K562 (cell line): ENCODE measurements around the gene MTA2. TPM values are rescaled to one million over a fixed set of nuclear protein-coding genes. Genes with fewer than 3 reads are reported as not detected.

Source experiments
- CBX1 ChIP-seq: sonication (generic); IDR thresholded peaks from 2 replicates; pipeline ENCODE4 v1.6.1; 2016; ENCODE audit warnings: antibody characterized with exemption, low read depth, mild to moderate bottlenecking
- GATA2 ChIP-seq: sonication (generic); formaldehyde crosslinking; IDR thresholded peaks from 2 replicates; pipeline ENCODE4 v1.4.0; 2020; ENCODE audit warnings: mild to moderate bottlenecking, missing genetic modification reagents
- HNRNPK ChIP-seq: fragments of 200-400 bp; formaldehyde crosslinking; IDR thresholded peaks from one replicate; pipeline ENCODE4 v1.6.1; 2018; ENCODE audit warnings: mild to moderate bottlenecking, low read depth, low read length; ENCODE audit not compliant: poor library complexity, severe bottlenecking
- ILK ChIP-seq: fragments of 450-650 bp; IDR thresholded peaks from 2 replicates; pipeline ENCODE4 v1.6.1; 2016; ENCODE audit warnings: missing genetic modification characterization, low read depth, mild to moderate bottlenecking, missing compliant biosample characterization, moderate library complexity, borderline replicate concordance
- KDM1A ChIP-seq, 2 experiments: fragments of 450-650 bp; IDR thresholded peaks; 2 replicates each; pipeline ENCODE4 v1.6.1; 2016; ENCODE audit warnings: mild to moderate bottlenecking in 2 of 2
- MBD2 ChIP-seq: sonication (generic); IDR thresholded peaks from 2 replicates; pipeline ENCODE4 v1.6.1; 2016; ENCODE audit warnings: low read depth, borderline replicate concordance
- ZNF263 ChIP-seq: sonication (generic); formaldehyde crosslinking; IDR thresholded peaks from 2 replicates; pipeline ENCODE4 v1.8.0; 2022; ENCODE audit warnings: mild to moderate bottlenecking, missing genetic modification reagents, borderline replicate concordance
- ZNF75A ChIP-seq: fragments of 450-650 bp; formaldehyde crosslinking; IDR thresholded peaks from 2 replicates; pipeline ENCODE4 v1.4.0; 2020; ENCODE audit warnings: mild to moderate bottlenecking
- ZNF780A ChIP-seq: fragments of 250-450 bp; sonication (Bioruptor Pico); IDR thresholded peaks from 2 replicates; pipeline ENCODE4 v1.5.0; 2021; ENCODE audit warnings: mild to moderate bottlenecking
- polyA plus RNA-seq, 8 experiments: library from polyadenylated mRNA; depleted of rRNA in 4 of 8; stranded (reverse) in 5 of 8; unstranded in 3 of 8; fragments of >200 nt; fragmentation: Nextera tagmentation in 2 of 8; fragmentation: Illumina TruSeq in 1 of 8; extraction: Ambion mirVana in 2 of 8; extraction: Trizol in 1 of 8; gene quantifications; 2 replicates each; pipeline versions ENCODE4 v1.2.1 to v1.2.3, GENCODE V29; 2011 to 2014; ENCODE audit warnings: inconsistent platforms in 1 of 8, missing spikeins in 1 of 8
- total RNA-seq, 7 experiments: library from RNA; depleted of rRNA in 6 of 7; stranded (reverse); fragments of >200 nt in 6 of 7; fragmentation: Illumina TruSeq in 2 of 7; extraction: Trizol in 2 of 7; gene quantifications; 2 replicates each; pipeline versions ENCODE4 v1.2.1 to v1.2.3, GENCODE V29; 2011 to 2021; ENCODE audit warnings: low replicate concordance in 1 of 7
- TF ChIP-seq, protein P1 (sequence below): fragments of 450-650 bp; IDR thresholded peaks from 2 replicates; pipeline ENCODE4 v1.6.1; 2016; ENCODE audit warnings: mild to moderate bottlenecking, moderate library complexity
- TF ChIP-seq, protein P2 (sequence below): fragments of 450-650 bp; IDR thresholded peaks from 2 replicates; pipeline ENCODE4 v1.6.1; 2014; ENCODE audit warnings: low read depth, mild to moderate bottlenecking, moderate library complexity, borderline replicate concordance
- TF ChIP-seq, protein P3 (sequence below): IDR thresholded peaks from 2 replicates; pipeline ENCODE4 v1.6.1; 2012; ENCODE audit warnings: low read depth, low read length, improper control_type of control experiment, borderline replicate concordance

The MTA2 gene
- total and polyA plus RNA-seq, 9 of the 15 experiments (the other 6 are each of a cell fraction or from before 2014, with no cell fraction given) = 6.2 to 220 (median 172) TPM

DNA sequence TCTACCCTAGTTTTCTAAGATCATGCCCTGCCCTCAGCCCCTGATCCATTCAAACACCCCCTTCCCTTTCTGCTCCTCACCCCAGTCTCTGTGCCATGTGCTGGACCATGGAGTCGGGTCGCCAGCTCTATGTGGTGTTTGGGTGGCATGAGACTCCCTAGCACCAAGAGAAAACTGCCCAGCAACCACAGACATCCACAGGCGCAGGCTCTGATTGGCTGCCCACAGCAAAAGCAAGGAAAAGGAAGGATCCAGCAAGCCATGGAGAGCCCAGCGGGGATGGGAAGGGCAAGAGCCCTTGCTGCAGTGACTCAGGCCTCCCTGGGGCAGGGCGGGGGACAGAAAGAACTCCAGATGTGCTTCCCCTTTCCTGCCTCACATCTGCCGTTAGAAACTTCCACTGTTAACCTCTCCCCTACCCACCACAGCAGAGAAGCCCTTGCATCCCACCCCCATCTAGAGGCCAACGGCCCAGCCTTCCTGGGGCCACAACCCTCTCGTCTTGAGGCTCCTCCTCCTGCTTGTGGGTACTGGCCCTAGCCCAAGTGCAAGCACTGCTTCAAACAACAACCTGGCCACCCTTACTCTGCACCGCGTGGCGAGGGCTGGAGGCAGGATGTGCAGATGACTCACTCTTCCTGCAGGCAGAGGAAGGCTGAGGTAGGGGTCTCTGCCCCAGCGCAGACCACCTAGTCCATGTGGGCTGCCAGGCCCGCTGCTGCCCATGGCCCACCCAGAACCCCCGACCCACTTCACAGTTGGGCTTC lies 45.4 kb downstream of the MTA2 start (continued):
- no peak for TF ChIP-seq GATA2
- peak in 1 of 2 experiments; percentile 11; a peak in 1 of 4 replicates for TF ChIP-seq KDM1A (IDR thresholded peaks at IDR 0.05)
- TF ChIP-seq, protein P1, sequence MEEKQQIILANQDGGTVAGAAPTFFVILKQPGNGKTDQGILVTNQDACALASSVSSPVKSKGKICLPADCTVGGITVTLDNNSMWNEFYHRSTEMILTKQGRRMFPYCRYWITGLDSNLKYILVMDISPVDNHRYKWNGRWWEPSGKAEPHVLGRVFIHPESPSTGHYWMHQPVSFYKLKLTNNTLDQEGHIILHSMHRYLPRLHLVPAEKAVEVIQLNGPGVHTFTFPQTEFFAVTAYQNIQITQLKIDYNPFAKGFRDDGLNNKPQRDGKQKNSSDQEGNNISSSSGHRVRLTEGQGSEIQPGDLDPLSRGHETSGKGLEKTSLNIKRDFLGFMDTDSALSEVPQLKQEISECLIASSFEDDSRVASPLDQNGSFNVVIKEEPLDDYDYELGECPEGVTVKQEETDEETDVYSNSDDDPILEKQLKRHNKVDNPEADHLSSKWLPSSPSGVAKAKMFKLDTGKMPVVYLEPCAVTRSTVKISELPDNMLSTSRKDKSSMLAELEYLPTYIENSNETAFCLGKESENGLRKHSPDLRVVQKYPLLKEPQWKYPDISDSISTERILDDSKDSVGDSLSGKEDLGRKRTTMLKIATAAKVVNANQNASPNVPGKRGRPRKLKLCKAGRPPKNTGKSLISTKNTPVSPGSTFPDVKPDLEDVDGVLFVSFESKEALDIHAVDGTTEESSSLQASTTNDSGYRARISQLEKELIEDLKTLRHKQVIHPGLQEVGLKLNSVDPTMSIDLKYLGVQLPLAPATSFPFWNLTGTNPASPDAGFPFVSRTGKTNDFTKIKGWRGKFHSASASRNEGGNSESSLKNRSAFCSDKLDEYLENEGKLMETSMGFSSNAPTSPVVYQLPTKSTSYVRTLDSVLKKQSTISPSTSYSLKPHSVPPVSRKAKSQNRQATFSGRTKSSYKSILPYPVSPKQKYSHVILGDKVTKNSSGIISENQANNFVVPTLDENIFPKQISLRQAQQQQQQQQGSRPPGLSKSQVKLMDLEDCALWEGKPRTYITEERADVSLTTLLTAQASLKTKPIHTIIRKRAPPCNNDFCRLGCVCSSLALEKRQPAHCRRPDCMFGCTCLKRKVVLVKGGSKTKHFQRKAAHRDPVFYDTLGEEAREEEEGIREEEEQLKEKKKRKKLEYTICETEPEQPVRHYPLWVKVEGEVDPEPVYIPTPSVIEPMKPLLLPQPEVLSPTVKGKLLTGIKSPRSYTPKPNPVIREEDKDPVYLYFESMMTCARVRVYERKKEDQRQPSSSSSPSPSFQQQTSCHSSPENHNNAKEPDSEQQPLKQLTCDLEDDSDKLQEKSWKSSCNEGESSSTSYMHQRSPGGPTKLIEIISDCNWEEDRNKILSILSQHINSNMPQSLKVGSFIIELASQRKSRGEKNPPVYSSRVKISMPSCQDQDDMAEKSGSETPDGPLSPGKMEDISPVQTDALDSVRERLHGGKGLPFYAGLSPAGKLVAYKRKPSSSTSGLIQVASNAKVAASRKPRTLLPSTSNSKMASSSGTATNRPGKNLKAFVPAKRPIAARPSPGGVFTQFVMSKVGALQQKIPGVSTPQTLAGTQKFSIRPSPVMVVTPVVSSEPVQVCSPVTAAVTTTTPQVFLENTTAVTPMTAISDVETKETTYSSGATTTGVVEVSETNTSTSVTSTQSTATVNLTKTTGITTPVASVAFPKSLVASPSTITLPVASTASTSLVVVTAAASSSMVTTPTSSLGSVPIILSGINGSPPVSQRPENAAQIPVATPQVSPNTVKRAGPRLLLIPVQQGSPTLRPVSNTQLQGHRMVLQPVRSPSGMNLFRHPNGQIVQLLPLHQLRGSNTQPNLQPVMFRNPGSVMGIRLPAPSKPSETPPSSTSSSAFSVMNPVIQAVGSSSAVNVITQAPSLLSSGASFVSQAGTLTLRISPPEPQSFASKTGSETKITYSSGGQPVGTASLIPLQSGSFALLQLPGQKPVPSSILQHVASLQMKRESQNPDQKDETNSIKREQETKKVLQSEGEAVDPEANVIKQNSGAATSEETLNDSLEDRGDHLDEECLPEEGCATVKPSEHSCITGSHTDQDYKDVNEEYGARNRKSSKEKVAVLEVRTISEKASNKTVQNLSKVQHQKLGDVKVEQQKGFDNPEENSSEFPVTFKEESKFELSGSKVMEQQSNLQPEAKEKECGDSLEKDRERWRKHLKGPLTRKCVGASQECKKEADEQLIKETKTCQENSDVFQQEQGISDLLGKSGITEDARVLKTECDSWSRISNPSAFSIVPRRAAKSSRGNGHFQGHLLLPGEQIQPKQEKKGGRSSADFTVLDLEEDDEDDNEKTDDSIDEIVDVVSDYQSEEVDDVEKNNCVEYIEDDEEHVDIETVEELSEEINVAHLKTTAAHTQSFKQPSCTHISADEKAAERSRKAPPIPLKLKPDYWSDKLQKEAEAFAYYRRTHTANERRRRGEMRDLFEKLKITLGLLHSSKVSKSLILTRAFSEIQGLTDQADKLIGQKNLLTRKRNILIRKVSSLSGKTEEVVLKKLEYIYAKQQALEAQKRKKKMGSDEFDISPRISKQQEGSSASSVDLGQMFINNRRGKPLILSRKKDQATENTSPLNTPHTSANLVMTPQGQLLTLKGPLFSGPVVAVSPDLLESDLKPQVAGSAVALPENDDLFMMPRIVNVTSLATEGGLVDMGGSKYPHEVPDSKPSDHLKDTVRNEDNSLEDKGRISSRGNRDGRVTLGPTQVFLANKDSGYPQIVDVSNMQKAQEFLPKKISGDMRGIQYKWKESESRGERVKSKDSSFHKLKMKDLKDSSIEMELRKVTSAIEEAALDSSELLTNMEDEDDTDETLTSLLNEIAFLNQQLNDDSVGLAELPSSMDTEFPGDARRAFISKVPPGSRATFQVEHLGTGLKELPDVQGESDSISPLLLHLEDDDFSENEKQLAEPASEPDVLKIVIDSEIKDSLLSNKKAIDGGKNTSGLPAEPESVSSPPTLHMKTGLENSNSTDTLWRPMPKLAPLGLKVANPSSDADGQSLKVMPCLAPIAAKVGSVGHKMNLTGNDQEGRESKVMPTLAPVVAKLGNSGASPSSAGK = peak; percentile 84
- TF ChIP-seq, protein P2, sequence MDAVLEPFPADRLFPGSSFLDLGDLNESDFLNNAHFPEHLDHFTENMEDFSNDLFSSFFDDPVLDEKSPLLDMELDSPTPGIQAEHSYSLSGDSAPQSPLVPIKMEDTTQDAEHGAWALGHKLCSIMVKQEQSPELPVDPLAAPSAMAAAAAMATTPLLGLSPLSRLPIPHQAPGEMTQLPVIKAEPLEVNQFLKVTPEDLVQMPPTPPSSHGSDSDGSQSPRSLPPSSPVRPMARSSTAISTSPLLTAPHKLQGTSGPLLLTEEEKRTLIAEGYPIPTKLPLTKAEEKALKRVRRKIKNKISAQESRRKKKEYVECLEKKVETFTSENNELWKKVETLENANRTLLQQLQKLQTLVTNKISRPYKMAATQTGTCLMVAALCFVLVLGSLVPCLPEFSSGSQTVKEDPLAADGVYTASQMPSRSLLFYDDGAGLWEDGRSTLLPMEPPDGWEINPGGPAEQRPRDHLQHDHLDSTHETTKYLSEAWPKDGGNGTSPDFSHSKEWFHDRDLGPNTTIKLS = peak; percentile 54
- TF ChIP-seq ZNF263 (CRISPR knock-in tag) = no peak
- 0 out of 2 replicates have a peak, but pooled peaks have one; percentile 29 for TF ChIP-seq ZNF75A (CRISPR knock-in tag)
- TF ChIP-seq HNRNPK = no peak
- TF ChIP-seq, protein P3, sequence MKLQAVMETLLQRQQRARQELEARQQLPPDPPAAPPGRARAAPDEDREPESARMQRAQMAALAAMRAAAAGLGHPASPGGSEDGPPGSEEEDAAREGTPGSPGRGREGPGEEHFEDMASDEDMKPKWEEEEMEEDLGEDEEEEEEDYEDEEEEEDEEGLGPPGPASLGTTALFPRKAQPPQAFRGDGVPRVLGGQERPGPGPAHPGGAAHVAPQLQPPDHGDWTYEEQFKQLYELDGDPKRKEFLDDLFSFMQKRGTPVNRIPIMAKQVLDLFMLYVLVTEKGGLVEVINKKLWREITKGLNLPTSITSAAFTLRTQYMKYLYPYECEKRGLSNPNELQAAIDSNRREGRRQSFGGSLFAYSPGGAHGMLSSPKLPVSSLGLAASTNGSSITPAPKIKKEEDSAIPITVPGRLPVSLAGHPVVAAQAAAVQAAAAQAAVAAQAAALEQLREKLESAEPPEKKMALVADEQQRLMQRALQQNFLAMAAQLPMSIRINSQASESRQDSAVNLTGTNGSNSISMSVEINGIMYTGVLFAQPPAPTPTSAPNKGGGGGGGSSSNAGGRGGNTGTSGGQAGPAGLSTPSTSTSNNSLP = no peak
- no peak for TF ChIP-seq CBX1
- no peak for TF ChIP-seq ILK
- TF ChIP-seq ZNF780A = no peak
- peak; percentile 18; the same call in 1 of the 2 replicates for TF ChIP-seq MBD2
